Measurements from ENCODE around the gene ZFYVE28.

The ZFYVE28 gene

GRCh38 chr4:2418650-2419571 is 466 bp upstream of the ZFYVE28 start, which contains the start of gene CFAP99:
Gene CFAP99, plus strand, starts transcription at chr4:2418955.
- no peak for TF ChIP-seq CTCF (IDR thresholded peaks at IDR 0.05)

- no peak for TF ChIP-seq CTCF (IDR thresholded peaks at IDR 0.05)
Measured at GRCh38 chr4:2417226-2417764, 1.1 kb downstream of the ZFYVE28 start.

- no peak for TF ChIP-seq CTCF (IDR thresholded peaks at IDR 0.05)
Measured at GRCh38 chr4:2416564-2417225, 1.8 kb downstream of the ZFYVE28 start.

- no peak for TF ChIP-seq CTCF (IDR thresholded peaks at IDR 0.05)
Measured at GRCh38 chr4:2415881-2416563, 2.4 kb downstream of the ZFYVE28 start.

- TF ChIP-seq CTCF (IDR thresholded peaks at IDR 0.05) = no peak
Measured at GRCh38 chr4:2415213-2415612, 3.2 kb downstream of the ZFYVE28 start.

GRCh38 chr4:2413821-2414610 is 4.4 kb downstream of the ZFYVE28 start:
- TF ChIP-seq CTCF (IDR thresholded peaks at IDR 0.05) = no peak

All from LNCAP (cell line).